Activated CD4-positive, alpha-beta T cell treated with anti-CD3 and anti-CD28 coated beads for 1 hour (primary cell): ENCODE measurements around the gene NINJ2.
"Not testable (repeated sequence)": the region's sequence is repeated elsewhere in the genome, so short reads cannot be mapped to it uniquely, and the experiment has no call there.

Source experiments
- DNase-seq: peaks from one replicate; pipeline ENCODE4 v3.0.0-alpha.2; 2020

Gene NINJ2

DNA sequence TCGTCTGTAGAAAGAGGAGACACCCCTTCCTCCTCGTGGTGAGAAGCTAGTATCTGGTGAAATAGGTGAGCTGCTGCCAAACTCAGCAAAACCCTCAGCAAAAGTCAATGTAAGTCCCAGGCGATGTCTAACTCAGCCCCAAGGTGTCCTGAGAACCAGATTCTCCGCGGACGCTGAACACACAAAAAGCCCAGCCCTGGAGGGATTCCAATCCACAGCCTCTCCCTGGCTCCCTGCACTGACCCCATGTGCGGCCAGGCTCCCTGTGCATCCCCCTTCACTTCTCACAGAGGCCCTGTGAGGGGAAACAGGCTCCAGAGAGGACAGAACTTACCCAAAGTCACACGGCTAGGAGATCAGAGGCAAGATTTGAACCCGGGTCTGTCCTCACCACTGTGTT, 81.5 kb downstream of the NINJ2 start:
- no peak for DNase-seq

DNA sequence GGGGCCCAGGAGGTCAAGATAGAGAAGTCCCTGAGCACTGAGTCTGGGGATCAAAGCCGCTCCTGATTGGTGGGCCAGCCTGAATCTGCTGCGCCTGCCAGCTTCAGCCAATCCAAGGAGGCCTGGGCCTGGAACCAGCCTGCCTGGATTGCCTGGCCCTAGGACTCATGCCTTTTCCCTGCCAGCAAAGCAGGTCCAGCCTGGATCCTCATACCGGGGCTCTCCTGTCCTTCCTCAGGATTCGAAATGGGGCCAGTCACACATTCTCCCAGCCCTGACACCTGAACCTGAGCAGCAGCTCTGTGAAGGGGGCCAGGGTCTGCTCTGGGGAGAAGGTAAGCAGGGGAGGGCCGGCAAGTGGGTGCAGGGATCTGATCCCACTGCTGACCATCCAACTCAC, 81.9 kb downstream of the NINJ2 start:
- no peak for DNase-seq

DNA sequence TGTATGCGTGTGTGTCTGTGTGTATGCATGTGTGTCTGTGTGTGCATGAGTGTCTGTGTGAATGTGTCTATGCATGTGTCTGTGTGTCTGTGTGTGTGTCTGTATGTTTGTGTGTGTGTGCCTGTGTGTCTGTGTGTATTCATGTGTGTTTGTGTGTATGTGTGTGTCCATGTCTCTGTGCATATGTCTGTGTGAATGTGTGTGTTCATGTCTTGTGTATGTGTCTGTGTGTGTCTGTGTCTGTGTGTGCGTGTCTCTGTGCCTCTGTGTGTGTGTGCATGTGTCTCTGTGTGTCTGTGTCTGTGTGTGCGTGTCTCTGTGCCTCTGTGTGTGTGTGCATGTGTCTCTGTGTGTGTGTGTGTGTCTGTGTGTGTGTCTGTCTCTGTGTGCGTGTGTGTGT, 82.4 kb downstream of the NINJ2 start:
- no peak for DNase-seq

DNA sequence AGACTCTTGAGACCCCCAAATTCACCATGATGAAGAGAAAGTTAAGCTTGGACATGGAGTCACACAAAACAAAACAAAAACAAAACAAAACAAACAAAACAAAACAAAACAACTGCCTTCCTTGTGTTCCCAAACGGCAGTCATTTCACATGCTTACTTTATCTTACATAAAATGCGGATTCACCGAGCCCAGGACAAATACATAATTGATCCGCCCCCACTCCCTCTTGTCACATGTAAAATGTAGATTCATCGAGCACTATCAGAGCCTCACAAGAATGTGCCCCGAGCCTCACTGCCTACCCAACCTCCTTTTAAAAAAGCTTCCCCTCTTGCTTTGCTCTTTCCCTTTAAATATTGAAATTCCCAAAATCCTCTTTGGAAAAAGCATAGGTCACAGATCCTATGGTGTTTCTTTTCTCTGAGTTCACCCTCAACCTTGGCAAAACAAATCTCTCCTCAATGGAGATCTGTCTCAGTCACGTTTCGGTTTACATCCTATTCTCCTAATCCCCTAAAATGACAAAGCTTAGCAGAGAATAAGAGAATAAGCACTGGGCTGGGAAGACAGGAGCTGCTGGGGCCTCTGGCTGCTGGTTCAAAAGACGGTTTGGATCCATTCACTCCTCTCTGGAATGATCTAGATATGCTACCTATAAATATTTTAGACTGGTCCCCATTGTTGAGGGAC, 83.7 kb downstream of the NINJ2 start:
- no peak for DNase-seq

DNA sequence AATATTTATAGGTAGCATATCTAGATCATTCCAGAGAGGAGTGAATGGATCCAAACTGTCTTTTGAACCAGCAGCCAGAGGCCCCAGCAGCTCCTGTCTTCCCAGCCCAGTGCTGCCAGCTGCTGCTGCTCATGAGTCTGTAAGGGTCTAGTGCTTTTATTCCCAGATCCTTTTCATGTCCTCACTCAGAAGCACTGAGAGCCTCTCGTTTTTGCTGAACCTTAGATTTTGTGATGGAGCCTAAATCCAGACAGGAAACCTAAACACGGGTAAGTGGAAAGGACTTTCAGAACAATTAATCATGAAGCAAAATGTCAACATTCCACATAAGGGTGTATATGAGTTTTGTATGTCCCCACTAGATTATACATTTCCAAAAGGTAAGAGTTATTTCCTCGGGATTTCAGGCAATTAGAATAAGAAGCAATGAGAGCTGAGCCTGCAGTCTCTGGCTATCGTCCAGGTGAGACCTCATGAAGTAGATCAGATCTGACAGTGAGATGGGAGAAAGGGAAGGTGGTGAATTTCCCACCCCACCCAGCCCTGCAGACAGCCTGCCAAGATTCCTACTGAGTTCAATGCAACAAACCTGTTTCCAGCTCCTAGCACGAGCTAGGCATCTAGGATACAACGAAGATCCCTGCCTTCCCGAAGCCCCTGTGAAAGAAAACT, 84.4 kb downstream of the NINJ2 start:
- DNase-seq, result no peak

DNA sequence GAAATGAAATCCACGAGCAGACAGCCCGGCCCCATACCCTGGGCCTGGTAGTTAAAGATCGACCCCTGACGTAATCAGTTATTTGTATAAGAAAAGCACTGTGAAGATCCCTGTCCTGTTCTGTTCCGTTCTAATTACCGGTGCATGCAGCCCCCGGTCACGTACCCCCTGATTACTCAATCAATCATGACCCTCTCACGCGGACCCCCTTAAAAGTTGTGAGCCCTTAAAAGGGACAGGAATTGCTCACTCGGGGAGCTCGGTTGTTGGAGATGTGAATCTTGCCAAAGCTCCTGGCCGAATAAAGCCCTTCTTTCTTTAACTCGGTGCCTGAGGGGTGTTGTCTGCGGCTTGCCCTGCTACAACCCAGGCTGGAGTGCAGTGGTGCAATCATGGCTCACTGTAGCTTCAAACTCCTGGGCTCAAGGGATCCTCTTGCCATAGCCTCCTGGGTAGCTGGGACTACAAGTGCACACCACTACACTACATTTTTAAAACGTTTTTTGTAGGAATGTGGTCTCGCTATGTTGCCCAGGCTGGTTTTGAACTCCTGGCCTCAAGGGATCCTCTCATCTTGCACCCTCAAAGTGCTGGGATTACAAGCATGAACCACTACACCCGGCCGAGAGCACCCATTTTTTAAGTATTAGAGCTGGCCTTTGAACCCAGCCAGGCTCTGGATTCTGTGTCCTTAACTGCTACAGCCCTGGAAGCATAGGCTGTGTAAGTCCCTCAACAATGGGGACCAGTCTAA, 85.1 kb downstream of the NINJ2 start:
- not testable (repeated sequence) for DNase-seq

DNA sequence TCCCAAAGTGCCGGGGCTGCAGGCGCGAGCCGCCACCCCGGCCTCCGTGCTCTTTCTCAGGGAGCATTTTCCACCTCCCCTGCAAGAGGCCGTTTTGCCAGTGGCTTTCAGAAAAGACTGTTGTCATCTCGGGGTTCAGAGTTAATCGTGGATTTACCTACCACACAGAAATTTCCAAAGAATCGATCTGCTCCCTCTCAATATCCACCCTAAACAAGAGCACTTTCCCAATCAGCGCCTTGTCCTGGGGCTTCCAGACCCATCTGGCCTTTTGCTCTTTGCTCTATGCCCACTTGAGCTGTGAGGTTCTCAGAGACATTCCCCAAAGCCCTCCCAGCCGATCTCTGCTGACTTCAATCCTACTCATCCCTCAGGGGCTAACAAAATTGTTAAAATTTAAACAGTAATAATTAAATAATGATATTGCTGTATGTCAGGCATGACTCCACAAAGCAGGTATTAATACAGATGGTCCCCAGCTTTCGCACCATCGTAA, 86.6 kb downstream of the NINJ2 start:
- DNase-seq, result no peak

DNA sequence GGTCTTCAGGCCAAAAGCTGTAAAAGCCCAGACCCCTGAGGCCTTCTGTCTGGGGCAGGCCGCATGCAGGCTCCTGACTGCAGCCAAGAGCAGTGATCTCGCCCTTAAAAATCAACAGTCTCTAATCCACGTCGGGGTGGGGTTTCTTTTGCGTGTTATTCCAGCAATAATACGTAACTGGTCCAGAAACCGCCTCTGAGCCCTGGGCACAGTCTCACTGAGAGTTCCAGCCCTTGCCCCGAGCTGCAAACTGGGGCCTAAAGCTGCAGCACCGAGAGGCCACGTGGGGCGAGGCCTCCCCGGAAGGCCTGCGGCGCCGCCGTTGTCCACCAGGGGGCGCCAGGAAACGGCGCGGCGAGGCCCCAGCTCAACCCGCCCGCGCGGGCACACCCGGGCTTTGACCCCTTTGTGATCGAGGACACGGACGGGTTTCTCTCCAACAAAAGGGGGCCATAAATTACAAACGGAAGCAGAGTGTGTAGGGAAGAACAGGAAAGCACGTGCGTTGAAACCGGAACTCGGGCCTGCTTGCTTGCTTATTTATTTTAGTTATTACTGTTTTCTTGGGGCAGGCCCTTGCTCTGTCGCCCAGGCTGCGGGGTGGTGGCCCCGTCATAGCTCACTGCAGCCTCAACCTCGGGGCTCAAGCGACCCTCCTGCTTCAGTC, 87.2 kb downstream of the NINJ2 start:
- peak; percentile 73 for DNase-seq

DNA sequence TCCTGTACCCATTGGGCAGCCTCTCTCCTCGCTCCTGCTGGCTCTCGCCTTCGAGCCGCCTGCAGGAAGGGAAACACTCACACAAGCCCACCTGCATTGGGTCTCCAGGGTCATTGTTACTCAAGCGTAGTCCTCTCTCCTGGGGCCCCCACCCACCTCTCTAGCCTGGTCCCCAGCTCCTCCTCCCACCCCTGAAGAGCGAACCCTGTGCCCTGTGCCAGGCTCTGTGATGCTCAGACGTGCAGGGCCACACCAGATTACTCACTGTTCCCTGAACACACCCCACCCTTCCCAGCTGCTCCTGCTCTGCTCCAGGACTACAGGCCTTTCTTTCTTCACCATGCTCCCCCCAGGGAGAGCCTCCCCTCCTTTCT, 88.1 kb downstream of the NINJ2 start:
- no peak for DNase-seq

DNA sequence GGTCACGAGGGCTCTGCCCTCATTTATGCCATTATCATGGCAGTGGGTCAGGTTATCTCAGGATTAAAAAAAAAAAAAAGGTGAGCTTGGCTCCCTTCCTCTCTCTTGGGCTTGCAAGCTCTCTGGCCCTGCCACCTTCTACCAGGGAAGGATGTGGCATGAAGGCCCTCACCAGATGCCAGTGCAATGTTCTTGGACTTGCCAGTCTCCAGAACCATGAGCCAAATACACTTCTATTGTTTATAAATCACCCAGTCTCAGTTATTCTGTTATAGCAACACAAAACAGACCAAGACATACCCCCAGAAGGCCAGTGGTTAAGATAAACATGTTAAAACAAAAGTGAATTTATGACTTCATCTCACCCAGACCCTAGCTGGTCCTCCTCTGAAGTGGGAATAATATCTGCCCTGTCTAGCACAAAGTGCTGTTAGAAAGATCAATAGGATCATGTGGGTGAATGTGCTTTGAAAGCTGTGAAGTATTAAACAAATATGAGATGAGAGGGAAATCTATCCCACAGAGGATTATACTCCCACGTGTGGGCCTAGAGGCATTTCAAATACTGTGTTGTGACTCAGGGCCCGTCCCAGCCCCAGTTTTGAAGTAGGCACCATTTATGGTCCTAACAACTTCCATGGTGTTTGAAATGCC, 88.6 kb downstream of the NINJ2 start:
- DNase-seq, result no peak

DNA sequence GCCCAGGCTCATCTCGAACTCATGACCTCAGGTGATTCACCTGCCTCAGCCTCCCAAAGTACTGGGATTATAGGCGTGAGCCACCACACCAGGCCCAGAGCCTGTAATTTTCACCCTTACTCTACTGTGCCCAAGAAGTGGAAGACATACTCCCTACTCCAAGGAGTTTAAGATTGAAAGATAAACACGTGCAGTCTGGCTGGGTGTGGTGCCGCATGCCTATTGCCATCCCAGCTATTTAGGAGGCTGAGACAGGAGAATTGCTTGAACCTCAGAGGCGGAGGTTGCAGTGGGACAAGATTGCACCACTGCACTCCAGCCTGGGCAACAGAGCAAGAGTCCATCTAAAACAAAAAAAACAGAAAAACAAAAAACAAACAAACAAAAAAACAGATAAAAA, 90.0 kb downstream of the NINJ2 start:
- no peak for DNase-seq

DNA sequence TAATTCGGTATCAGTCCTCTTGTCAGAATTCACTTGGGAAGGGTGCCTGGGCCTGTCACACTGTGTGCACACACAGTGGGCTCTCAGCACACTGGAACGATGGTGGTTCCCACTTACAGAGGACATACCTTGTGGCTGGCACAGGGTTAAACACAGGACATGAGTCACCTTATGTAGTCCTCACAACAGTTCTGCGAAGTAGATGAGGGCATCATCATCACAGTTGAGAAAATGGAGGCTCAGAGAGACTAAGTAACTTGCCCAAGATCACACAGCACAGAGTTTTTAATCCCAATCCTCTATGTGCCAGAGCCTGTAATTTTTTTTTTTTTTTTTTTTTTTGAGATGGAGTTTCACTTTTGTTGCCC, 90.7 kb downstream of the NINJ2 start:
- no peak for DNase-seq

DNA sequence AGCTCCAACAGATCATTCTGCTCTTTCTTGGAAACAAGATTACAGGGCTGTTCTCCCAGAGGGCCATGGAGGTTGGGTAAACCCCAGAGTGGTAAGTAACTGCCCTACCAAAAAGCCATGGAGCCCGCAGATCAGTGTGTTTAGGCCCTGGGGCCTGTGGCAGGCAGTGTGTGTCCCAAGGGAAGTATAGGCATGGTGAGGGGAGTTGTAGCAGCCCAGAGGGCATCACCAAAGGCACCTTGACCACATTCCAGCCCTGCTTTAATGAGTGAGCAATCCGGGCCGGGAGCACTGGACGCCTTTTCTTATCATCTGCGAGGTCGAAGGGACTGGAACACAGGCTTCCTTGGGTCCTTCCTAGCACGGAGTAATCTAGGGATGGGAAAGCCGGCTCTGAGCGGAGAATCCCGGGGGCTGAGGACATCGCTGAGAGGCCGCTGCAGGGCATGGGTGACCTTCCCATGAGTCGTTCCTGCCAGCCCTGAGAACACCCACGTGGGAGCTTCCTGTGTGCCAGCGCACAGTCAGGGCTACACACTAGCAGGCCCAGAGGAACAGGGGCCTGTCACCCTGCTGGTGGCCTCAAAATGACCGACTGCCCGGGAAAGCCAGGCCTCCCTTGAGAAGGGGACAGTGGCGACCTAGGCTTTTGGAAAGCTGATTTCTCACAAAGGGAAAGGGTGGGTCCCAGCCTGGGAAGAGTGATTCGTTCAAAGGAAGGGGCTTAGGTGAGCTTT, 91.3 kb downstream of the NINJ2 start:
- no peak for DNase-seq

DNA sequence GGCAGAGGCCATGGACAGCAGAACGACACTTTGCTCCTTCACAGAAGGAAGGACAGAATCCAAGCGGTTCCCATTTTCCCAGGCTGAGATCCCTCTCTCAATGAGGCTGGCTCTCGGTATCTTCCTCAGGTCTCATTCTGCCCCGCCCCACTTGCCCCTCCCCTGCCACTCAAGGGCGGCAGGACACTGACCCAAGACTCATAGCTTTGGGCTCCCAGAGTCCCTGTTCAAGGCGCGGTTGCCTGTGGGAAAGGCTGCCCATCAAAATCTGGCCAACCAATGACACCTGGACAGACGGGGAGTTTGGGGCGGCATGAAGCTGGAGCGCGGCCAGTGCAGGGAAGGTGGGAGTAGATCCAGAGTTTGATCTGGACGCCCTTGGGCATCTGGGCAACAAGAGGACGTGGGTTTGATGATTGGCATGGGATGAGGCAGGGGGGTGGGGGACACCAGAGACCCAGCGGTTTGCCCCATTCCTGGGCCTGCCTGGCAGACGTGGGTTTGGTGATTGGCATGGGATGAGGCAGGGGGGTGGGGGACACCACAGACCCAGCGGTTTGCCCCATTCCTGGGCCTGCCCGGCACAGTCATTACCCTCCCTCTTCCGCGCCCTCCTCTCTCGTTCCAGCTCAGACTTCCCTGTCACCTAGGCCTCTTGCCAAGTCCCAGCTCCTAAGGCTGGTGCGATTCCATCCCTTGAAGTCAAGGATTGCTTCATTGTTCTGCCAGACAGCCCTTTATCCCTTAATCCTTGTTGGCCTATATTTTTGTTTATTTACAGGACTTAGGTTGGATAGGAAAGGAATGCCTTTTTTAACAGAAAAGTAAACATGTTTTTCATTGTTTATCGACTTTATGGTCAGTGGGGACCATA, 92.1 kb downstream of the NINJ2 start:
- DNase-seq, result no peak

DNA sequence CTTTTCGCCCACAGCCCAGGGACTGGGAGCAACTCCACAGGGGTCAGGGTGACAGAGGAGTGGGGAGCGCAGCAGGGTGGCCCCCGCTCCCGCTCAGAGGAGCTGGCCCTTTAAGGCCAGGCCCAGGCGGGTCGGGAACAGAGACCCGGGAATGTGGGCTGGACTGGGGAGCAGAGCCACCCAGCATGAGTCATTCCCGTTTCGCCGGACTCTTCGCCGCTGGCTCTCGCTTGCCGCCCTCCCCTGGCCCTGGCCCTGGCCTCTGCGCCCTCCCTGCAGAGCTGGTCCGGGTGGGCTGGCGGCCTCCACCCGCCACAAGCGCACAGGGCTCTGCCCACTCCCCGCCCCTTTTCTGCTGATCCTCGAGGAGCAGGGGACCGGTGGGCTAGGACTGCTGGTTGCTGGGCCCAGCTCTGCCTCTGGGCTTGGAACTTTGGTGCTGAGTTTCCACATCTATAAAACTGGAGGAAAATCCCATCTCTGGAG, 92.8 kb downstream of the NINJ2 start:
- no peak for DNase-seq

DNA sequence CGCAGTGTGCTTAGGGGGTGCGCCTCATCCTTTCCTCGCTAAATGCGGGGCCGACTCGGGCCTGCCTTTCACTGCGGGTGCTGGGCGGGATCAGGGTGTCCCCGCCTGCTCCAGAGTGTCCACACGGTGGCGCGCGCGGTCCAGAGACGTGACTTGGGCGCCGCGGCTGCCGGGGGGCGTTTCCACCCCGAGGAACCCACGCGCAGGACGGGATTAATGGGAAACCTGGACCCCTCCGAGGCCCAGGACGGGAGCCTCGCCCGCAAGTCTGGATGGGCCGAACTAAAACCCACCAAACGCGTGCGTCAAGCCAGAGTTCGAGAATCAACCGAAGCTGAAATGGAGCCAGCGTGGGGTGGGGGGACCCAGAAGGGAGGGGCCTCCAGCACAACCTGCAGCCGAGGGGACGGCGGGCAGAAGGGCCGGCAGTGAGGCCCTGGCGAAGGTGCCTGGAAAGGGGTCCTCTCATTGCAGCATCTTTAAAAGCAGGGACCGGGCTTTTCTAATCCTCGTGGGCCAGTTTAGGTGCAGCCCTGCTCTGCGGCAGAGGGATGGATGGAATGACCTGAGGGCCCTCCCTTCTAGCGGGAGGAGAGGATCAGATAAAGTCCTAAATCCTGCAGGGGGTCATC, 93.3 kb downstream of the NINJ2 start:
- peak; percentile 80 for DNase-seq

DNA sequence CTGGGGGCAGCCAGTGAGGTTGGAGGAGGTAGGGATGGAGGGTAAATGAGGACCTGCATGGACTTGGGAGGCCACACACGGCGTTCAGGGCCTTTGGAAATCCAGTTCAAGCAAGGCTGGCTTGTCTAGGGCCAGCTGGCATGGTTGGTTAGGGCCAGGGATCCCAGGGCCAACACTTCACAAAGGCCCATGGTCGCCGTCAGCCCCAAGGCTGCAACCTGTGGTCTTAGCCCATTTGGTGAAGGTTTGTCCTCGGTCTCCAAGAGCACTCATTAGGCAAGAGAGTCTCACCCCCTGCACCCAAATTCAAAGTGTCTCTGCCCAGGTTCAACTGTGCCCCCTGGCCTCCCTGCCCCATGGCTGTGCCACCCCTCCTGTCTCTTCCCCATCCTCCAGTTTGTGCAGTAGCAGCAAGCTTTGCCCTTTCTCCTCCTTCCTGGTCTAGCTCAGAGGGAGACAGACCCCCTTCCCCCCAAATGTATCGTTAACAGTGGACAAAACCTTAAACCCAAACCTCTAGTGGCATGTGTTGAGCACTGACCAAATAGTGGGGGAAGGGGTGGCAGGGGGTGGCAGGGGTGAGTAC, 94.1 kb downstream of the NINJ2 start:
- DNase-seq, result no peak

DNA sequence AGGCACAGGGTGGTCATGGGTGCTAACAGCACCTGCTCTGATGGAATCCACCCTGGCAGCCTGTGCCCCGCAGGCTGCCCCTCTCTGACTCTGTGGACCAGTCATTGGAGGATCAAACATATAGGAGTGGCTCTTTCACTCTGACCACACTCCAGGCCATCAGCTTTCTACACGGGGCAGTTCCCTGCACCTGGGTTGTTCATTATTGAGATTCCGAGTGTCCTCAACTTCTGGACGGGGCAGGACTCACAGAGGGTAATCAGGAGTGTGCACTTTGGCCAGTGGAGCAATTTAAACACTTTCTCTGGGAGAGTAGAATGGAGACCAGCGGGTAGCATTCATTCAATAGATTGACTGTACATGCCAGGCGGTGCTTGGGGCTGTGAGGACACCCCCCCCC, 94.8 kb downstream of the NINJ2 start:
- no peak for DNase-seq

DNA sequence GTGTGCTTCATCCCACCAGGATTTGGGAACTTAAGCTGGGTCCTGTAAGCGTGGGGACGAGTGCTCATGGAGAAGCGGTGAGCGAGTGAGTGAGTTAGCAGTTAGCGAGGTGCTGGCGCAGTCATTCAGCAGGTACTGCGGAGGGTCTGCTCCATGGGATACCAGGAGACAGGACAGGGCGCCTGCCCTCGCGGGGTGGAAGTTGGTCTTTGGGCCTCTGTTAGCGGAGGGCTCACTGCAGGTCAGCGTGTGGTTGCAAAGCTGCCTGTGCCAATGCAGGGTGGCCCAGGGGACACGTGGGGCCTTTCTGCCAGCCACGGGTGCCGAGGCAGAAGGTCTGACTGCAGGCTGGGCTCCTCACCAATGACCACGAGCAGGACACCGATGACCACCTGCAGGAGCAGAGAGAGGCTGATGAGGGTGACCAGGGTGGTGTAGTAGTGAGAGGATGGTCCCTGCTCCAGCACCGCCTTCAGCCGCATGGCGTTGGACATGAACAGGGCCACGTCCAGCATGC, 97.6 kb downstream of the NINJ2 start:
- no peak for DNase-seq

DNA sequence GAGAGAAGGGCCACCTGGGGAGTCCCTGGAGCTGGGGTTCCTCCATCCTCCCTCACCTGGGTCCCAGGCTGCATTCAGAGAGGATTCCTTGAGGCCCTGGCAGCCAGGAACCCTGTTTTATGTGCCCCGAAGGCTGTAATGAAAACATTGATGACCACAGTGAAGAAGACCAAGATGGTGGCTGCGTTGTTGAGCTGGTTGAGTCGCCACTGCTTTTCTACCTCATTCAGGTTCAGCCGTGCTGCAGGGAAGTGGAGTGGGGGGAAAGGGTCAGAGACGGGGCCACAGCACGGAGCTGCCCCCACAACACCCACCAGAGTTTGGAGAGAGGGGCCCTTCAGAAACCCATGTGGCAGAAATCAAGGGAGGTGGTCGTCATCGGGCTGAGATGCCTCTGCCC, 98.1 kb downstream of the NINJ2 start:
- no peak for DNase-seq
